Neural progenitor cell (in vitro differentiated cells): Measurements from ENCODE around the gene ART1.
"Not testable (repeated sequence)": the region's sequence is repeated elsewhere in the genome, so short reads cannot be mapped to it uniquely, and the experiment has no call there.

Source experiments
- CTCF ChIP-seq: fragments of 200-600 bp; sonication (generic); IDR thresholded peaks from 2 replicates; pipeline ENCODE4 v1.5.1; 2017; ENCODE audit warnings: antibody characterized with exemption, mild to moderate bottlenecking
- EZH2 ChIP-seq: fragments of 200-600 bp; sonication (generic); IDR thresholded peaks from 2 replicates; pipeline ENCODE4 v1.6.1; 2017; ENCODE audit warnings: antibody characterized with exemption, mild to moderate bottlenecking, moderate library complexity

- not testable (repeated sequence) for TF ChIP-seq CTCF, EZH2
Measured at GRCh38 chr11:3600201-3600600, 44.7 kb upstream of the ART1 start.
